GM20000 (cell line): ENCODE results near the gene TCP11L1.
"Not testable (repeated sequence)": the region's sequence is repeated elsewhere in the genome, so short reads cannot be mapped to it uniquely, and the experiment has no call there.

Experiments used
- DNase-seq: peaks from one replicate; pipeline ENCODE4 v3.0.0; 2012; ENCODE audit warnings: low spot score
- TF ChIP-seq, protein P1 (sequence below): IDR thresholded peaks from 2 replicates; pipeline ENCODE4 v1.5.1; 2012; ENCODE audit warnings: mild to moderate bottlenecking, control low read depth; ENCODE audit errors: extremely low read depth, missing control alignments

The TCP11L1 gene

DNA sequence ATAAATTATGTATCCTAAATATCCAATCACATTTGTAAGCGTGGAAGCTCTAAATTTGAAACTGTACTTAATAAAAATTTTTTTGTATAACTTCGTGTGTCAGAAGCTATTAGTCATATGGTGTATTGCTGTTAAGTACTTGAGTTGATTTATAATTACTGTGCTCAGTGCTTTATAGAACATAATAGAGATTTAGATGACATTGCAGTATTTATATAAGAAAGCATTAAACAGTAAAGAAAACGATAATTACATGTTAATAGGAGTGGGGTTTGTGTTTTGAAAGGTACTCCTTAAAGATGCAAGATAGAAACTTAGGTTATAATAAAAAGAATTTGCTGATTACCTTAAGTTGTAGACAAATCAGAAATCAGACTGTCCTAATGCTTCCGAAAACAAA, 5.9 kb upstream of the TCP11L1 start:
- no peak for DNase-seq
- TF ChIP-seq, protein P1, sequence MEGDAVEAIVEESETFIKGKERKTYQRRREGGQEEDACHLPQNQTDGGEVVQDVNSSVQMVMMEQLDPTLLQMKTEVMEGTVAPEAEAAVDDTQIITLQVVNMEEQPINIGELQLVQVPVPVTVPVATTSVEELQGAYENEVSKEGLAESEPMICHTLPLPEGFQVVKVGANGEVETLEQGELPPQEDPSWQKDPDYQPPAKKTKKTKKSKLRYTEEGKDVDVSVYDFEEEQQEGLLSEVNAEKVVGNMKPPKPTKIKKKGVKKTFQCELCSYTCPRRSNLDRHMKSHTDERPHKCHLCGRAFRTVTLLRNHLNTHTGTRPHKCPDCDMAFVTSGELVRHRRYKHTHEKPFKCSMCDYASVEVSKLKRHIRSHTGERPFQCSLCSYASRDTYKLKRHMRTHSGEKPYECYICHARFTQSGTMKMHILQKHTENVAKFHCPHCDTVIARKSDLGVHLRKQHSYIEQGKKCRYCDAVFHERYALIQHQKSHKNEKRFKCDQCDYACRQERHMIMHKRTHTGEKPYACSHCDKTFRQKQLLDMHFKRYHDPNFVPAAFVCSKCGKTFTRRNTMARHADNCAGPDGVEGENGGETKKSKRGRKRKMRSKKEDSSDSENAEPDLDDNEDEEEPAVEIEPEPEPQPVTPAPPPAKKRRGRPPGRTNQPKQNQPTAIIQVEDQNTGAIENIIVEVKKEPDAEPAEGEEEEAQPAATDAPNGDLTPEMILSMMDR = no peak

DNA sequence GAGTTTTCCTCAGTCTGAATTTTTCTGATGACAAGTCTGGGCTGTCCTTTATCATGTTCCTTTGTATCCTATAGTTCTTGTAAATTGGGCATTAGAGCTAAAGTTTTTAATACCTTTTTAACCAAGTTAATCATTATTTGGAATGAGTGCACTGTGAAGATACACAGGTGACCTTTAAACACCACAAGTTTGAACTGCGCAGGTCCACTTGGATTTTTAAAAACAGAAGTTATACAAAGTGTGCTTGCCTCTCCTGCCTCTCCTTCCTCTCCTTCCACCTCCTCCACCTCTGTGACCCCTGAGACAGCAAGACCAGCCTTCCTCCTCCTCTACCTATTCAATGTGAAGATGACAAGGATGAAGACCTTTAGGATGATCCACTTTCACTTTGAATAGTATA, 4.4 kb upstream of the TCP11L1 start:
- TF ChIP-seq, protein P1 = no peak
- no peak for DNase-seq

DNA sequence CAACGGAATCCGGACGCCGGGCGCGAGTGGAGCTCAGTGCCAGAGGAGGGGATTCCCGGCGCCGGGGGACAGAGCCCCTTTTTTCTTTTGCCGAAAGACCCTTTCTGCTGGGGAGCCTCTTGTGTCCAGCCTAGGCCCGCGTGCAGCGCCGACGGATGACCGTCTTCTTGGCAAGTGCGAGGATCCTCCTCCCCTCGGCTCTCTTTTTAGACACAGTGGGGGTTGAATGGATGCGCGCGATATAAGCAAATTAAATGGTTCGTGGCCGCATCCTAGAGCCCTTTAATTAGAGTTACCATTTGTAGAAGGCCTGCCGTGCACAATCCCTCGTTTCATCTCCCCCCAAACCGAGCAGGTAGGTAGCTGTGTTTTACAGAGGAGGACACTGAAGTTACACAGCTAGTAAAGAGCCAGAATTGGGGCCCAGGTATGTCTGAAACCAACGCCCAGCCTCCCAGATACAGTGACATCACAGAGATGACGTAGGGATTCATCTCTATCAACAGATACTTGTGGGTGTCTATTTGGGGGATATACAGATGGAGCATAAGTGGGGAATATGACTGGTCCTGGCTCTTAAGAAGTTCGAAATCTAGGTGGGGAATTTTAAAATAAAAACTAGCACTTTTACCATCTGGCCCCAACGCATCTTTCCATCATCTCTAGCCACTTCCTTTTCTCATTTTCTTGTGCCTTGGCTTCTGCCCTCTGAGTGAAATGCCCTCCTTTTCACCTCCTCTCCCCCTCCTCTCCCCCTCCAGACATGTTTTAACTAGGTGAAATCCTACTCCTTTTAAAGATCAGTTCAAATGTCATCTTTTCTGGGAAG, 875 bp downstream of the TCP11L1 start:
- peak; percentile 72 for DNase-seq
- TF ChIP-seq, protein P1 = no peak

DNA sequence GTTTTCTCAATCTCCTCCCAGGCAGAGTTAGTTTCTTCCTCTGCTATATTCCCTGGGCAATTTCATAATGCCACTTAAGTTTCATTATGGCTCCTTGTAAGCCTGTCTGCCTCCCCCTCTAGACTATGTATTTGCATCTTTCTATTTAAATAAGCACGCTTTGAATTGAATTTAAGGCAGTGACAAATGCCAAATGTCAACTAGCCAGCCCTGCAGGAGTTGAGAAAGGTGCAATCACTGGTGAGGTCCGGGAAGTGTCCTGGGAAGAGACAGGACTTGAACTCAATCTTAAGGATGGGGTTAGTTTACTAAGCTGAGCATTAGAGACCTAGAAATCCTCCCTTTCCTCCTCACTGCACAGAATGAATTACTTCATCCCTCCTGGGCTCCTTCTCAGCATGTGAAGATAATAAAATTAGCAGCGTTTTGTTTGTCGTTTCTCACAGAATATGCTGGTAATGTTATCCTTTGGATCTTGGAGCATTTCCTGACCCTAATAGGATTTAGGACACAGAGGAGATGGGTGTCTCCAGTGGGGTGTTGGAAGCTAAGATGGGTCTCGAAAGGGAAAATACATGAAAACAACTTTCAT, 1.6 kb downstream of the TCP11L1 start:
- TF ChIP-seq, protein P1 = no peak
- peak; percentile 34 for DNase-seq

DNA sequence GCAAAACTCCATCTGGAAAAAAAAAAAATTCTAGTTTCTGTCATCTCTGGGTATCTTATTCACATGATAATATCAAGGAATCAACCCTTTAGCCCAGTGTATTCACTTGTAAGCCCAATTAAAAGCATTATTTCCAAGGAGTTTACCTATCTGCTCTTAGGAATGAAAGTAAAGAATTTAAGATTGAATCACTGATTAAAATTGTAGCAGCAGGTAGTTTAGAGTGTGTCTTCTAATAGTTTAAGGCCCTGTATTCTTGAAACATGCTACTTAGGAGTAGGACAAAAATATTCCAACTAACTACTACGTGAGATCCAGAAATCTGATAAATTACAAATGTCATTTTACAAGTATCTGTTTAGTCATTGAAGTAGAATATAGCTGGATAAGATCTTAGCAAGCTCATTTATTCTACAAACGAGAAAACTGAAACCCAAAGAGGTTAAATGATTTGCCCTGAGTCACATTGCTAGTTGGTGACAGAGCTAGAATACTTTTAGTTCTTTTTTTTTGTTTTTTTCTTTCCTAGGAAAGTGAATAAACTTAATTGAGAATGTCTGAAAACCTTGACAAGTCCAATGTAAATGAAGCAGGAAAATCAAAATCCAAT, 4.0 kb downstream of the TCP11L1 start:
- TF ChIP-seq, protein P1 = no peak

DNA sequence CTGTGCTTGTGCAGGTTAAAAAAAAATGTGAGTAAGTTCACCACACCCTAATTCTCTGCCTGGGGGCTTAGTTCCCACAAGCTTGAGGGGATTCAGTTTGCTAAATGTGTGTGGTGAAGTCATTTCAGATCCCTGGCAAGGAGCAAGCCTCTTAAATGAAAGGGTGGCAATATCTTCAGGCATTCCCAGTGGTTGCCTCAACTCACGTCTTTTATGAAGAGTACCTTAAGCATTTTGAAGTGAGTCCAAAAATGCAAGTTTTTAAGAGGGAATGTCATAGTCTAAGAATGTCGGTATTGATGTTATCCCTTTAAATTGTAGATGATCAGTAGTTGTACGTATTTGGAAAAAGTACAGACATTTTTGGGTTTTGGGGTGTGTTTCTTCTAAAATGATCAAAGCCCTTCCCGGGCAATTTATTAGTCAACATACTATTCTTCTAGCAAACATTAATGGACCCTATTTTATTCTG, 4.9 kb downstream of the TCP11L1 start:
- TF ChIP-seq, protein P1 = no peak
- DNase-seq = no peak

More for the DNA sequence above, 4.0 kb downstream of the TCP11L1 start:
- DNase-seq = no peak

DNA sequence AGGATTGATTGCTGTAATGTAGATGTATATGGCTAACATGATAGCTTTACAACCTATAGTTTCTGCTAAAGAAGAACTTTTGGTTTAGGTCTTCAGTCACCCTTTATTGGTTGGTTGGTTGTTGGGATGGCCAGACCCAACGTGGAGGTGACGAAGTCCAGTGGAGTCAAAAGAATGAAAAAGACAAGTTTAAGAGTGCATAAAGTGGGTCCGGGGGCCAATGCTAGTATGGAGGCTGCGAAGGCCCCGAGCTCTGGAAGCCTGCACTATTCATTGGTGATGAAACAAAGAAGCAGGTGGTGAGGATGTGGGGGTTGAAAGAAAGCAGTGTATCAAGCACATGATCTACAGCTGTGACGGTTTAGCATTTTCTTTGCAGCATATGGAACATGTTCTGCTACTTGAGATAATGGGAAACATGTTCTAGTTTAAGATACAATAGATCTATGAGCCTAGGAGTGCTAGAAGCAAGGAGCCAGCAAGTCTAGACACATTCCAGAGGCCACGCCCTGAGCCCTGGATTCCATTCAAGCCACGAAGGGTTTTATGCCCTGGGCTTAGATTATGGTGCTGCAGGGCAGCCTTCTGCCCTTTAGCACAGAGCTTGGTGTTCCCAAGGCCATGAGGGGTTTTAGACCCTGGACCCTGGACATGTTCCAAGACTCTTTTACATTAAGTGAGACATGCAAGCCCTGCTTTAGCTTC, 6.3 kb downstream of the TCP11L1 start:
- DNase-seq = no peak
- TF ChIP-seq, protein P1 = no peak

DNA sequence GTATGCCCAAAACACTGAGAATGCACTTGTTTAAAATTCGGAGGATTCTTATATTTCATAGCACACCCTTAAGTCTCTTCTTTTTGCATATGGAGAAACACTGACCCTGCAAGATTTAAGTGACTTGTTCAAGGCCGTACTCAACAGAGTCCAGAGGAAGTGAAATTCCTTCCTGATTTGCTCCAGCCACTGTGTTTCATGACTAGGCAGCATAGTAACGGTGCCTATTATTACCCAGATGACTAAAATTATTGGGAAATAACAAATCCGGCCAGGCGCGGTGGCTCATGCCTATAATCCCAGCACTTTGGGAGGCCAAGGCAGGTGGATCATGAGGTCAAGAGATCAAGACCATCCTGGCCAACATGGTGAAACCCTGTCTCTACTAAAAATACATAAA, 9.3 kb downstream of the TCP11L1 start:
- DNase-seq = not testable (repeated sequence)

DNA sequence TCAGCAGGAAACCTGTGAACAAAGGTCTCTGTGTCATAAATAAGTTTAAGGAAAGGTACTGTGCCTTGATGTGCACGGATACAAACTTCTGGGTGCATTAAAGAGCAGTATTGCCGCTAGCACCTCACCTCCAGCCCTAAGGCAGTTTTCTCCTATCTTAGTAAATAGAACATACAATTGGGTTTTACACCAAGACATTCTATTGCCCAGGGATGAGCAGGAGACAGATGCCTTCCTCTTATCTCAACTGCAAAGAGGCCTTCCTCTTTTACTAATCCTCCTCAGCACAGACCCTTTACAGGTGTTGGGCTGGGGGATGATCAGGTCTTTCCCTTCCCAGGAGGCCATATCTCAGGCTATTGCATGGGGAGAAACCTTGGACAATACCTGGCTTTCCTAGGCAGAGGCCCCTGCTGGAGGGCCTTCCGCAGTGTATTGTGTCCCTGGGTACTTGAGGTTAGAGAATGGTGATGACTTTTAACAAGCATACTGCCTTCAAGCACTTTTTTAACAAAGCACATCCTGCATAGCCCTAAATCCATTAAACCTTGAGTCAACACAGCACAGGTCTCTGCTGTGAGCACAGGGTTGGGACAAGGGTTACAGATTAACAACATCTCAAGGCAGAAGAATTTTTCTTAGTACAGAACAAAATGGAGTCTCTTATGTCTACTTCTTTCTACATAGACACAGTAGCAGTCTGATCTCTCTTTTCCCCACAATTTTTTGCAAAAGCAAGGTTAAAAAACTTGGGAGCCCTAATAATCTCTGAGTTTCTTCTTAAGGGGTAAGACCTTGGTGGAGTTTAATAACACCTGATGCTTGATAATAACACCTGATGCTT, 10.4 kb downstream of the TCP11L1 start:
- not testable (repeated sequence) for DNase-seq
